ENCODE data around the gene CHMP6. TPM values are rescaled to one million over a fixed set of nuclear protein-coding genes. Genes with fewer than 3 reads are reported as not detected.
A peak's percentile ranks its signal among the peaks of the same experiment; 100 is the strongest.
"Not testable (repeated sequence)": the region's sequence is repeated elsewhere in the genome, so short reads cannot be mapped to it uniquely, and the experiment has no call there.

CHMP6 gene
- total and polyA plus RNA-seq, 11 donors = 17.9 to 35.5 (median 19.6) TPM

- no peak overlapping the region for H3K4me3 ChIP-seq
- peaks cover 0 to 43% (median 30%) of the 10 kb centered on the region in 12 donors for H3K4me1 ChIP-seq
- no peak overlapping the region for H3K27ac ChIP-seq
- intact Hi-C loops (cut with DNase I) = loop anchor here in 1 of 10 donors (5.0 kb wide), 1 partner anchor 69 kb away; no protein-coding TSS in a partner anchor
- DNase-seq = peak in 1 of 5 donors; percentile 13
- no peaks in the 10 kb centered on the region for H3K9me3 ChIP-seq
- no peaks in the 10 kb centered on the region for H3K36me3 ChIP-seq
- TF ChIP-seq CTCF (IDR thresholded peaks at IDR 0.05) (no peak), POLR2A (IDR thresholded peaks at IDR 0.05) (no peak)
- ATAC-seq = no peak
- 12 to 26% (median 24%) methylated on average over 5 to 12 of the region's 12 CpGs for WGBS, 4 donors
- peaks cover 0 to 33% (median 7%) of the 10 kb centered on the region in 9 donors for H3K27me3 ChIP-seq
These were observed 36.8 kb downstream of the CHMP6 start for GRCh38 chr17:81028506-81028858.

- H3K4me3 ChIP-seq = no peak overlapping the region
- peaks cover 0 to 43% (median 31%) of the 10 kb centered on the region in 12 donors for H3K4me1 ChIP-seq
- DNase-seq (peak in 1 of 5 donors; percentile 17), ATAC-seq (no peak)
- H3K27me3 ChIP-seq = peaks cover 0 to 33% (median 7%) of the 10 kb centered on the region in 9 donors
- 90 to 95% (median 92%) methylated on average over 10 to 11 of the region's 11 CpGs for WGBS, 4 donors
- TF ChIP-seq CTCF (IDR thresholded peaks at IDR 0.05) = no peak
- H3K27ac ChIP-seq = no peak overlapping the region
- intact Hi-C loops (cut with DNase I) = loop anchor here in 4 of 10 donors (5.0 to 10.0 kb wide), 4 partner anchors 38 to 215 kb away; partner anchors contain the start of gene CHMP6 (in 1 of the 4)
- no peaks in the 10 kb centered on the region for H3K36me3 ChIP-seq
- no peaks in the 10 kb centered on the region for H3K9me3 ChIP-seq
These were observed 38.2 kb downstream of the CHMP6 start for GRCh38 chr17:81029859-81030258.

- not testable (repeated sequence) for H3K27ac ChIP-seq, ATAC-seq, H3K9me3 ChIP-seq, H3K4me3 ChIP-seq, H3K36me3 ChIP-seq
- peaks cover 0 to 33% (median 7%) of the 10 kb centered on the region in 9 donors for H3K27me3 ChIP-seq
- WGBS, 4 donors = 88 to 96% (median 94%) methylated on average over 7 to 9 of the region's 9 CpGs
- intact Hi-C loops (cut with DNase I) = loop anchor here in 3 of 10 donors (5.0 to 10.0 kb wide), 3 partner anchors 38 to 214 kb away; partner anchors contain the start of gene CHMP6 (in 1 of the 3)
- H3K4me1 ChIP-seq = peaks cover 0 to 43% (median 31%) of the 10 kb centered on the region in 12 donors
- DNase-seq = peak in 1 of 5 donors; percentile 10
These were observed 38.7 kb downstream of the CHMP6 start for GRCh38 chr17:81030312-81030711.

GRCh38 chr17:81030741-81031565 is 39.3 kb downstream of the CHMP6 start:
- Histone ChIP-seq H3K36me3 (no peaks in the 10 kb centered on the region), H3K4me1 (peaks cover 0 to 47% (median 34%) of the 10 kb centered on the region in 12 donors), H3K9me3 (no peaks in the 10 kb centered on the region), H3K4me3 (peak overlapping the region in 6 of 12 donors; percentile 6 to 26 (median 16)), H3K27ac (peak overlapping the region in 10 of 12 donors; percentile 36 to 74 (median 66)), H3K27me3 (peaks cover 0 to 29% (median 7%) of the 10 kb centered on the region in 9 donors)
- intact Hi-C loops (cut with DNase I) = loop anchor here in 3 of 10 donors (5.0 to 10.0 kb wide), 3 partner anchors 39 to 214 kb away; partner anchors contain the start of gene CHMP6 (in 1 of the 3)
- TF ChIP-seq POLR2A (IDR thresholded peaks at IDR 0.05) = peak in 1 of 2 donors; percentile 21
- no peak for TF ChIP-seq CTCF (IDR thresholded peaks at IDR 0.05)
- ATAC-seq (peak; percentile 49 to 71 (median 58)), DNase-seq (peak; percentile 57 to 71 (median 65))
- WGBS, 4 donors = 44 to 51% (median 45%) methylated on average over 29 to 32 of the region's 32 CpGs
